Neural cell (in vitro differentiated cells): ENCODE data around the gene KANSL1L.

Experiments
- RAD21 ChIP-seq: fragments of 450-650 bp; conservative IDR thresholded peaks from 2 replicates; pipeline ENCODE4 v1.6.1; 2014; ENCODE audit warnings: antibody characterized with exemption, mild to moderate bottlenecking, moderate library complexity
- TF ChIP-seq, protein P1 (sequence below): fragments of 450-650 bp; IDR thresholded peaks from 2 replicates; pipeline ENCODE4 v1.5.1; 2014; ENCODE audit warnings: antibody characterized with exemption, mild to moderate bottlenecking, moderate library complexity; ENCODE audit not compliant: poor library complexity, severe bottlenecking

GRCh38 chr2:210112871-210113270 lies 58.3 kb downstream of the KANSL1L start:
- TF ChIP-seq RAD21 = no peak
- TF ChIP-seq, protein P1, sequence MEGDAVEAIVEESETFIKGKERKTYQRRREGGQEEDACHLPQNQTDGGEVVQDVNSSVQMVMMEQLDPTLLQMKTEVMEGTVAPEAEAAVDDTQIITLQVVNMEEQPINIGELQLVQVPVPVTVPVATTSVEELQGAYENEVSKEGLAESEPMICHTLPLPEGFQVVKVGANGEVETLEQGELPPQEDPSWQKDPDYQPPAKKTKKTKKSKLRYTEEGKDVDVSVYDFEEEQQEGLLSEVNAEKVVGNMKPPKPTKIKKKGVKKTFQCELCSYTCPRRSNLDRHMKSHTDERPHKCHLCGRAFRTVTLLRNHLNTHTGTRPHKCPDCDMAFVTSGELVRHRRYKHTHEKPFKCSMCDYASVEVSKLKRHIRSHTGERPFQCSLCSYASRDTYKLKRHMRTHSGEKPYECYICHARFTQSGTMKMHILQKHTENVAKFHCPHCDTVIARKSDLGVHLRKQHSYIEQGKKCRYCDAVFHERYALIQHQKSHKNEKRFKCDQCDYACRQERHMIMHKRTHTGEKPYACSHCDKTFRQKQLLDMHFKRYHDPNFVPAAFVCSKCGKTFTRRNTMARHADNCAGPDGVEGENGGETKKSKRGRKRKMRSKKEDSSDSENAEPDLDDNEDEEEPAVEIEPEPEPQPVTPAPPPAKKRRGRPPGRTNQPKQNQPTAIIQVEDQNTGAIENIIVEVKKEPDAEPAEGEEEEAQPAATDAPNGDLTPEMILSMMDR = no peak
